GM23338 (cell line): ENCODE data around the gene SORL1-AS1.

Experiments used
- ATAC-seq: fragments of 200-7000 bp; cut with Tn5 transposase; 3 replicates; pipeline ENCODE4 v1.9.1; 2020
- DNase-seq: peaks from one replicate; pipeline ENCODE4 v3.0.0-alpha.2; 2015; ENCODE audit warnings: low spot score
- H2AFZ ChIP-seq: fragments of 200-600 bp; sonication (generic); 2 replicates; pipeline ENCODE4 v1.8.0; 2016; ENCODE audit warnings: antibody characterized with exemption, mild to moderate bottlenecking, moderate library complexity
- H3F3A ChIP-seq: fragments of 200-600 bp; sonication (generic); replicated peaks from 2 replicates; pipeline ENCODE4 v1.8.0; 2017; ENCODE audit warnings: antibody characterized with exemption, mixed run types, low read depth
- H3K27ac ChIP-seq: fragments of 200-600 bp; sonication (generic); 2 replicates; pipeline ENCODE4 v1.6.1; 2016; ENCODE audit warnings: low read depth
- H3K27me3 ChIP-seq: fragments of 200-600 bp; sonication (generic); 2 replicates; pipeline ENCODE4 v1.8.0; 2016; ENCODE audit warnings: mild to moderate bottlenecking, mixed run types, moderate library complexity; ENCODE audit not compliant: insufficient read depth
- H3K36me3 ChIP-seq: fragments of 200-600 bp; sonication (generic); 2 replicates; pipeline ENCODE4 v1.8.0; 2016; ENCODE audit warnings: mild to moderate bottlenecking; ENCODE audit not compliant: insufficient read depth
- H3K4me1 ChIP-seq: fragments of 200-600 bp; sonication (generic); 2 replicates; pipeline ENCODE4 v1.8.0; 2016; ENCODE audit warnings: mild to moderate bottlenecking, moderate library complexity; ENCODE audit not compliant: insufficient read depth
- H3K4me2 ChIP-seq: fragments of 200-600 bp; sonication (generic); 2 replicates; pipeline ENCODE4 v1.7.1; 2017; ENCODE audit warnings: mixed run types
- H3K4me3 ChIP-seq: fragments of 200-600 bp; sonication (generic); 2 replicates; pipeline ENCODE4 v1.6.1; 2016; ENCODE audit warnings: mixed run types
- H3K79me2 ChIP-seq: fragments of 200-600 bp; sonication (generic); replicated peaks from 2 replicates; pipeline ENCODE4 v1.8.0; 2017; ENCODE audit warnings: mild to moderate bottlenecking; ENCODE audit not compliant: insufficient read depth
- H3K9me2 ChIP-seq: fragments of 200-600 bp; sonication (generic); 2 replicates; pipeline ENCODE4 v1.8.0; 2017; ENCODE audit not compliant: insufficient read depth
- H4K20me1 ChIP-seq: fragments of 200-600 bp; sonication (generic); replicated peaks from 2 replicates; pipeline ENCODE4 v1.8.0; 2017; ENCODE audit warnings: mild to moderate bottlenecking; ENCODE audit not compliant: insufficient read depth
- H3K27ac Mint-ChIP-seq: 2 replicates; pipeline ENCODE4 v1.8.0; 2020; ENCODE audit warnings: inconsistent platforms, mild to moderate bottlenecking, moderate library complexity, mixed read lengths
- H3K27me3 Mint-ChIP-seq: 3 replicates; pipeline ENCODE4 v1.8.0; 2022; ENCODE audit warnings: low read depth, mild to moderate bottlenecking, moderate library complexity, mixed read lengths, inconsistent platforms; ENCODE audit not compliant: insufficient read depth, poor library complexity
- H3K36me3 Mint-ChIP-seq: 3 replicates; pipeline ENCODE4 v1.8.0; 2021; ENCODE audit warnings: low read depth, mild to moderate bottlenecking, inconsistent platforms, moderate library complexity, mixed read lengths
- H3K4me1 Mint-ChIP-seq: 3 replicates; pipeline ENCODE4 v1.8.0; 2020; ENCODE audit warnings: mild to moderate bottlenecking, inconsistent platforms, mixed read lengths
- H3K4me3 Mint-ChIP-seq: 3 replicates; pipeline ENCODE4 v1.8.0; 2021; ENCODE audit warnings: moderate library complexity, mild to moderate bottlenecking, inconsistent platforms, mixed read lengths
- H3K9me3 Mint-ChIP-seq: 3 replicates; pipeline ENCODE4 v1.8.0; 2020; ENCODE audit warnings: moderate library complexity, mild to moderate bottlenecking, inconsistent platforms, mixed read lengths
- CREB1 ChIP-seq: fragments of 250-450 bp; sonication (Bioruptor Pico); IDR thresholded peaks from 2 replicates; pipeline ENCODE4 v1.5.0; 2020; ENCODE audit warnings: low read depth, mild to moderate bottlenecking, moderate library complexity
- CTCF ChIP-seq, 2 experiments: fragments of 200-600 bp in 1 of 2; sonication (generic) in 1 of 2; conservative IDR thresholded peaks; 2 replicates each; pipeline versions ENCODE4 v1.5.1 to v1.6.1; 2016 to 2017; ENCODE audit warnings: antibody characterized with exemption in 2 of 2, low read depth in 2 of 2, mild to moderate bottlenecking in 2 of 2, moderate library complexity in 1 of 2
- NANOG ChIP-seq: IDR thresholded peaks from 2 replicates; pipeline ENCODE4 v1.6.1; 2016; ENCODE audit warnings: antibody characterized with exemption, borderline replicate concordance
- POLR2AphosphoS5 ChIP-seq: IDR thresholded peaks from 2 replicates; pipeline ENCODE4 v1.6.1; 2016; ENCODE audit warnings: antibody characterized with exemption, low read depth
- REST ChIP-seq: IDR thresholded peaks from one replicate; pipeline ENCODE4 v1.6.1; 2018; ENCODE audit warnings: antibody characterized with exemption; ENCODE audit not compliant: unreplicated experiment
- ZNF114 ChIP-seq: fragments of 250-450 bp; sonication (Bioruptor Pico); IDR thresholded peaks from 2 replicates; pipeline ENCODE4 v1.5.0; 2020; ENCODE audit warnings: mild to moderate bottlenecking, moderate library complexity
- ZNF331 ChIP-seq: fragments of 250-450 bp; sonication (Bioruptor Pico); IDR thresholded peaks from 2 replicates; pipeline ENCODE4 v1.5.0; 2020; ENCODE audit warnings: low read depth, mild to moderate bottlenecking, moderate library complexity
- ZNF462 ChIP-seq: fragments of 250-450 bp; sonication (Bioruptor Pico); IDR thresholded peaks from 2 replicates; pipeline ENCODE4 v1.5.0; 2020; ENCODE audit warnings: mild to moderate bottlenecking, moderate library complexity

Gene SORL1-AS1

GRCh38 chr11:121488641-121489040 is 35.9 kb upstream of the SORL1-AS1 start:
- Histone ChIP-seq H2AFZ (no peak overlapping the region), H3K4me3 (no peak overlapping the region), H3K27ac (0 out of 2 replicates have a peak overlapping the region, but pooled peaks have one; percentile 39), H3F3A (no peaks in the 10 kb centered on the region; the same call in 1 of the 2 replicates), H3K79me2 (peaks cover 24% of the 10 kb centered on the region), H3K4me2 (no peak overlapping the region), H3K36me3 (peaks cover 19% of the 10 kb centered on the region; the same call in 1 of the 2 replicates), H3K27me3 (no peaks in the 10 kb centered on the region), H4K20me1 (no peaks in the 10 kb centered on the region; the same call in 1 of the 2 replicates), H3K4me1 (peaks cover under 1% of the 10 kb centered on the region; the same call in 1 of the 2 replicates), H3K9me2 (no peaks in the 10 kb centered on the region)
- Mint-ChIP-seq H3K9me3 (no peaks in the 10 kb centered on the region), H3K4me1 (peaks cover 5% of the 10 kb centered on the region), H3K4me3 (no peak overlapping the region), H3K27ac (no peak overlapping the region), H3K36me3 (peaks cover 50% of the 10 kb centered on the region), H3K27me3 (peaks cover 3% of the 10 kb centered on the region)
- no peak for DNase-seq
- no peak for TF ChIP-seq REST
- no peak for TF ChIP-seq ZNF462 (CRISPR knock-in tag)
- no peak for TF ChIP-seq NANOG
- no peak for TF ChIP-seq CTCF (conservative IDR thresholded peaks at IDR 0.05; ENCODE audit: low read depth in 2 of 2)
- TF ChIP-seq ZNF114 (CRISPR knock-in tag) = no peak
- TF ChIP-seq ZNF331 (CRISPR knock-in tag) = no peak
- no peak for TF ChIP-seq CREB1 (CRISPR knock-in tag)
- no peak for TF ChIP-seq POLR2AphosphoS5
- no peak for ATAC-seq
